Measurements from ENCODE around the gene CLCF1. TPM values are rescaled to one million over a fixed set of nuclear protein-coding genes. Genes with fewer than 3 reads are reported as not detected.
A peak's percentile ranks its signal among the peaks of the same experiment; 100 is the strongest.

The CLCF1 gene
- total and polyA plus RNA-seq, 2 of the 13 experiments (the other 11 are each of a cell fraction or from before 2014, with no cell fraction given): 0.49 to 0.78 TPM

DNA sequence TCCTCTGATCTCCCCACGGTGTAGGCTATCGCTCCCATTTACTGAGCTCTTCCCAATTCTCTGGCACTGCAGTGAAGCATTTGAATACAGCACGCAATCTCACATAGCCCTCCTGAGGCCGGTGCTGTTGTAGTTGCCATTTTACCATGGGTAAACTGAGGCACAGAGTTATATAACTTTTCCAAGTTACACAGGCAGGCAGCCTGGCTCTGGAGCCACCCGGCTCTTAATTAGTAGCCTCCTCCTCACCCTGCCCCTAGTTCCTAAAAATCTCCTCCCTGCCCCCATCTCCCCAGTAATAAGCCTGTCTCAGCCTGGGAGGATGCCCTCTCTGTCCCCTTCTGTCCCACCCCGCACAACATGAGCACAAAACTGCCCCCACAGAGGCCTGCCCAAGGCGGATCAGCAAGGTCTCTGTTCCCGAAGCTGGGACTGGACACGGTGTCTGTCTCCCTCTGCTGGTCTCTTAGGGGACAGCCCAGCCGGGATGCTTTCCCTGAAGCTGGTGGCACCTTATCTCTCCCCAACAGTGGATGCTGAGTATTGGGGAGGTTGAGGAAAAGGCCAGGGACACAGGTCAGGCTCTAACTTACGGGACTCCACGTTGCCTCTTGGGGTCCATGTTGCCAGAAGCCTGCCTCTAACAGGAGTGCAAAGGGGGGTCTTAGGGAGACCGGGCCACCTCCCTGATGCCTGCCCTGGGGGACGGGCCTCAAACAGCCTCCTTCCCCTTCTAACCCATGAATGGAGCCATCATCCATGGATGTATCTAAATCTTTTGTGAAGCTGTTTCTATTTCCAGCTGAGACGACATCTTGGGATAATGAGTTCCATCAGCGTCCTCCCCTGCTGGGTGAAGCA is 9.1 kb upstream of the CLCF1 start (continued):
- TF ChIP-seq KLF12 (CRISPR knock-in tag; IDR thresholded peaks at IDR 0.05; ENCODE audit: borderline replicate concordance): no peak
- TF ChIP-seq RBM22 (optimal IDR thresholded peaks at IDR 0.05; ENCODE audit: low read length): no peak
- no peak for TF ChIP-seq REPIN1 (CRISPR knock-in tag; IDR thresholded peaks at IDR 0.05; ENCODE audit: borderline replicate concordance, low read depth)
- TF ChIP-seq, protein P1, sequence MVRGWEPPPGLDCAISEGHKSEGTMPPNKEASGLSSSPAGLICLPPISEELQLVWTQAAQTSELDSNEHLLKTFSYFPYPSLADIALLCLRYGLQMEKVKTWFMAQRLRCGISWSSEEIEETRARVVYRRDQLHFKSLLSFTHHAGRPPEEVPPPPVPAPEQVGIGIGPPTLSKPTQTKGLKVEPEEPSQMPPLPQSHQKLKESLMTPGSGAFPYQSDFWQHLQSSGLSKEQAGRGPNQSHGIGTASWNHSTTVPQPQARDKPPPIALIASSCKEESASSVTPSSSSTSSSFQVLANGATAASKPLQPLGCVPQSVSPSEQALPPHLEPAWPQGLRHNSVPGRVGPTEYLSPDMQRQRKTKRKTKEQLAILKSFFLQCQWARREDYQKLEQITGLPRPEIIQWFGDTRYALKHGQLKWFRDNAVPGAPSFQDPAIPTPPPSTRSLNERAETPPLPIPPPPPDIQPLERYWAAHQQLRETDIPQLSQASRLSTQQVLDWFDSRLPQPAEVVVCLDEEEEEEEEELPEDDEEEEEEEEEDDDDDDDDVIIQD (CRISPR knock-in tag; IDR thresholded peaks at IDR 0.05; ENCODE audit: low read depth): 0 out of 2 replicates have a peak, but pooled peaks have one; percentile 21
- peak; percentile 59 for TF ChIP-seq YY1 (IDR thresholded peaks at IDR 0.05; ENCODE audit: insufficient read depth, insufficient replicate concordance, low read depth, low read length)
- no peak for TF ChIP-seq TERF1 (CRISPR knock-in tag; IDR thresholded peaks at IDR 0.05)
- no peak for TF ChIP-seq ZNF557 (CRISPR knock-in tag; IDR thresholded peaks at IDR 0.05)
- no peak for TF ChIP-seq ZIK1 (CRISPR knock-in tag; IDR thresholded peaks at IDR 0.05; ENCODE audit: borderline replicate concordance, low read depth)
- no peak for TF ChIP-seq ZNF616 (CRISPR knock-in tag; IDR thresholded peaks at IDR 0.05; ENCODE audit: low read depth)
- TF ChIP-seq PAF1 (CRISPR knock-in tag; IDR thresholded peaks at IDR 0.05): no peak
- no peak for TF ChIP-seq ZNF609 (CRISPR knock-in tag; IDR thresholded peaks at IDR 0.05; ENCODE audit: borderline replicate concordance)
- TF ChIP-seq, protein P2, sequence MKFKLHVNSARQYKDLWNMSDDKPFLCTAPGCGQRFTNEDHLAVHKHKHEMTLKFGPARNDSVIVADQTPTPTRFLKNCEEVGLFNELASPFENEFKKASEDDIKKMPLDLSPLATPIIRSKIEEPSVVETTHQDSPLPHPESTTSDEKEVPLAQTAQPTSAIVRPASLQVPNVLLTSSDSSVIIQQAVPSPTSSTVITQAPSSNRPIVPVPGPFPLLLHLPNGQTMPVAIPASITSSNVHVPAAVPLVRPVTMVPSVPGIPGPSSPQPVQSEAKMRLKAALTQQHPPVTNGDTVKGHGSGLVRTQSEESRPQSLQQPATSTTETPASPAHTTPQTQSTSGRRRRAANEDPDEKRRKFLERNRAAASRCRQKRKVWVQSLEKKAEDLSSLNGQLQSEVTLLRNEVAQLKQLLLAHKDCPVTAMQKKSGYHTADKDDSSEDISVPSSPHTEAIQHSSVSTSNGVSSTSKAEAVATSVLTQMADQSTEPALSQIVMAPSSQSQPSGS (CRISPR knock-in tag; IDR thresholded peaks at IDR 0.05): no peak
- no peak for TF ChIP-seq TBX3 (IDR thresholded peaks at IDR 0.05; ENCODE audit: borderline replicate concordance)
- no peak for TF ChIP-seq TBP (CRISPR knock-in tag; IDR thresholded peaks at IDR 0.05)
- no peak for TF ChIP-seq NFE2 (CRISPR knock-in tag; IDR thresholded peaks at IDR 0.05)
- TF ChIP-seq ZNF891 (CRISPR knock-in tag; IDR thresholded peaks at IDR 0.05): no peak
- no peak for TF ChIP-seq ARID3A (IDR thresholded peaks at IDR 0.05; ENCODE audit: low read depth, low read length)
- no peak for TF ChIP-seq PRPF4 (IDR thresholded peaks at IDR 0.05; ENCODE audit: low read depth, low read length, poor library complexity, severe bottlenecking)

Measured in HepG2 (cell line).